ENCODE data around the gene USP35.

GRCh38 chr11:78259777-78260487 is 71.2 kb downstream of the USP35 start:
- TF ChIP-seq, protein P1, sequence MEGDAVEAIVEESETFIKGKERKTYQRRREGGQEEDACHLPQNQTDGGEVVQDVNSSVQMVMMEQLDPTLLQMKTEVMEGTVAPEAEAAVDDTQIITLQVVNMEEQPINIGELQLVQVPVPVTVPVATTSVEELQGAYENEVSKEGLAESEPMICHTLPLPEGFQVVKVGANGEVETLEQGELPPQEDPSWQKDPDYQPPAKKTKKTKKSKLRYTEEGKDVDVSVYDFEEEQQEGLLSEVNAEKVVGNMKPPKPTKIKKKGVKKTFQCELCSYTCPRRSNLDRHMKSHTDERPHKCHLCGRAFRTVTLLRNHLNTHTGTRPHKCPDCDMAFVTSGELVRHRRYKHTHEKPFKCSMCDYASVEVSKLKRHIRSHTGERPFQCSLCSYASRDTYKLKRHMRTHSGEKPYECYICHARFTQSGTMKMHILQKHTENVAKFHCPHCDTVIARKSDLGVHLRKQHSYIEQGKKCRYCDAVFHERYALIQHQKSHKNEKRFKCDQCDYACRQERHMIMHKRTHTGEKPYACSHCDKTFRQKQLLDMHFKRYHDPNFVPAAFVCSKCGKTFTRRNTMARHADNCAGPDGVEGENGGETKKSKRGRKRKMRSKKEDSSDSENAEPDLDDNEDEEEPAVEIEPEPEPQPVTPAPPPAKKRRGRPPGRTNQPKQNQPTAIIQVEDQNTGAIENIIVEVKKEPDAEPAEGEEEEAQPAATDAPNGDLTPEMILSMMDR (IDR thresholded peaks at IDR 0.05) = no peak
- TF ChIP-seq PHF8 (IDR thresholded peaks at IDR 0.05; ENCODE audit: borderline replicate concordance, low read depth) (no peak), POLR2A (IDR thresholded peaks at IDR 0.05; ENCODE audit: low read length) (no peak), CEBPB (IDR thresholded peaks at IDR 0.05) (no peak), MYC (IDR thresholded peaks at IDR 0.05; ENCODE audit: borderline replicate concordance, low read length) (no peak), FOXS1 (CRISPR knock-in tag; IDR thresholded peaks at IDR 0.05) (no peak), NFE2L2 (conservative IDR thresholded peaks at IDR 0.05; ENCODE audit: low read length) (no peak), EP300 (IDR thresholded peaks at IDR 0.05) (no peak), RAD21 (conservative IDR thresholded peaks at IDR 0.05 in 1 of 2, IDR thresholded peaks at IDR 0.05 in 1 of 2) (no peak), MAX (IDR thresholded peaks at IDR 0.05) (no peak), CHD2 (IDR thresholded peaks at IDR 0.05; ENCODE audit: low read length, partially characterized antibody) (no peak)

All from A549 (cell line).